PFSK-1 (cell line): ENCODE measurements around the gene ASIC4.

Experiments
- FOXP2 ChIP-seq: optimal IDR thresholded peaks from 2 replicates; pipeline ENCODE3; 2011; ENCODE audit warnings: borderline replicate concordance, control low read depth, inconsistent platforms; ENCODE audit not compliant: insufficient read depth; ENCODE audit errors: extremely low read length, extremely low read depth
- POLR2AphosphoS5 ChIP-seq: IDR thresholded peaks from 2 replicates; pipeline ENCODE4 v1.6.1; 2012; ENCODE audit warnings: low read depth, mild to moderate bottlenecking, control low read depth, low read length, moderate library complexity
- SIN3A ChIP-seq: IDR thresholded peaks from 2 replicates; pipeline ENCODE4 v1.6.1; 2012; ENCODE audit warnings: mild to moderate bottlenecking, low read length, moderate library complexity, borderline replicate concordance; ENCODE audit not compliant: insufficient read depth
- TAF1 ChIP-seq: IDR thresholded peaks from 2 replicates; pipeline ENCODE4 v1.6.1; 2012; ENCODE audit warnings: low read length, control low read depth, borderline replicate concordance; ENCODE audit not compliant: insufficient read depth
- TF ChIP-seq, protein P1 (sequence below), 2 experiments: IDR thresholded peaks; 2 replicates each; pipeline versions ENCODE4 v1.6.1 to v1.8.0; 2011 to 2012; ENCODE audit warnings: low read depth in 2 of 2, low read length in 2 of 2, control low read depth in 1 of 2, inconsistent platforms in 1 of 2, mild to moderate bottlenecking in 1 of 2, moderate library complexity in 1 of 2; ENCODE audit not compliant: insufficient read depth in 1 of 2

DNA sequence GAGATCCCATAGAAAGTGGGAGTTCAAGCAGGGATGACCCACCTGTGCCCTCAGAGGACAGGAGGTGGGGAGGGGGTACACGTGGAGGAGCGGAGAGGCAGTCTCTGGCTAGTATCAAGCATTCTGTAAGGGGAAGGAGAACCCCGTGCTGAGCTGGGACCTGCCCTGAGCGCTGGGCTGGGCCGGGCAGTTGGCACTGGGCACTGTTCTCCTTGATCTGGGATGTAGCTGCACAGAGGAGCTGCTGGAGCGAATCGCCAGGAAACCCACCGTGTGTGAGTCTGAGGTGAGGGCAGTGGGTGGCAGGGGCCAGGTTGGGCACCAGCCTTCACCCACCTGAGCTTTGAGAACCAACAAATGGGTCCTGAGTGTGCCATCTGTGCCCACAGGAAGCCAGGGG is 35.4 kb upstream of the ASIC4 start:
- TF ChIP-seq TAF1, result no peak
- no peak for TF ChIP-seq SIN3A
- no peak for TF ChIP-seq POLR2AphosphoS5
- no peak for TF ChIP-seq FOXP2
- TF ChIP-seq, protein P1, sequence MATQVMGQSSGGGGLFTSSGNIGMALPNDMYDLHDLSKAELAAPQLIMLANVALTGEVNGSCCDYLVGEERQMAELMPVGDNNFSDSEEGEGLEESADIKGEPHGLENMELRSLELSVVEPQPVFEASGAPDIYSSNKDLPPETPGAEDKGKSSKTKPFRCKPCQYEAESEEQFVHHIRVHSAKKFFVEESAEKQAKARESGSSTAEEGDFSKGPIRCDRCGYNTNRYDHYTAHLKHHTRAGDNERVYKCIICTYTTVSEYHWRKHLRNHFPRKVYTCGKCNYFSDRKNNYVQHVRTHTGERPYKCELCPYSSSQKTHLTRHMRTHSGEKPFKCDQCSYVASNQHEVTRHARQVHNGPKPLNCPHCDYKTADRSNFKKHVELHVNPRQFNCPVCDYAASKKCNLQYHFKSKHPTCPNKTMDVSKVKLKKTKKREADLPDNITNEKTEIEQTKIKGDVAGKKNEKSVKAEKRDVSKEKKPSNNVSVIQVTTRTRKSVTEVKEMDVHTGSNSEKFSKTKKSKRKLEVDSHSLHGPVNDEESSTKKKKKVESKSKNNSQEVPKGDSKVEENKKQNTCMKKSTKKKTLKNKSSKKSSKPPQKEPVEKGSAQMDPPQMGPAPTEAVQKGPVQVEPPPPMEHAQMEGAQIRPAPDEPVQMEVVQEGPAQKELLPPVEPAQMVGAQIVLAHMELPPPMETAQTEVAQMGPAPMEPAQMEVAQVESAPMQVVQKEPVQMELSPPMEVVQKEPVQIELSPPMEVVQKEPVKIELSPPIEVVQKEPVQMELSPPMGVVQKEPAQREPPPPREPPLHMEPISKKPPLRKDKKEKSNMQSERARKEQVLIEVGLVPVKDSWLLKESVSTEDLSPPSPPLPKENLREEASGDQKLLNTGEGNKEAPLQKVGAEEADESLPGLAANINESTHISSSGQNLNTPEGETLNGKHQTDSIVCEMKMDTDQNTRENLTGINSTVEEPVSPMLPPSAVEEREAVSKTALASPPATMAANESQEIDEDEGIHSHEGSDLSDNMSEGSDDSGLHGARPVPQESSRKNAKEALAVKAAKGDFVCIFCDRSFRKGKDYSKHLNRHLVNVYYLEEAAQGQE (IDR thresholded peaks at IDR 0.05; ENCODE audit: insufficient read depth in 1 of 2, low read depth in 2 of 2, low read length in 2 of 2), result no peak
